Measurements from ENCODE around the gene SLC6A6. TPM values are rescaled to one million over a fixed set of nuclear protein-coding genes. Genes with fewer than 3 reads are reported as not detected.

Gene SLC6A6
- total and polyA plus RNA-seq, 2 experiments from 2014 or later = 30.7 to 58.9 TPM

DNA sequence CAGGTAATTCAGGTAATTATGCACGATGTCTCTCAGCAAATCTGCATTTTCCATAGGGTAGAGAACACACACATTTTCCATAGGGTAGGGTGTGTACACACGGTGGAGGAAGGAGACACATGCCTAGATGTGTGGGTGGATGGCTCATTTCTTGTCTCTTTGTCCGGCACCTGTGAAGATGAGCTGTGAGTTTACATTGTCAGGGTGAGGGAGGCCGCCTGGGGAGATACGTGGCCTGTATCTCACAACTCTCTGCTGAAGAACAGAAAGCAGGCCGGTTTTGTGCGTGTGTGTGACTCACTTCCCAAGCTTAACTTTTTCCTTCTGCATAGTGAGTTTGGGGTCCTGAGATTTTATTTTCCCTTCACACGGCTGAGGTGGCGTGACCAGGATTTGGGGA lies 60.3 kb downstream of the SLC6A6 start:
- Histone ChIP-seq H3K4me3 (no peak overlapping the region), H3K9me3 (ENCODE audit: low read depth) (no peaks in the 10 kb centered on the region), H3K36me3 (replicated peaks; ENCODE audit: insufficient read depth, low read depth) (no peaks in the 10 kb centered on the region), H3K79me2 (no peaks in the 10 kb centered on the region), H4K20me1 (ENCODE audit: insufficient read depth, poor library complexity, severe bottlenecking) (no peaks in the 10 kb centered on the region), H3K27ac (peak overlapping the region; percentile 44), H2AFZ (no peak overlapping the region), H3K9me2 (replicated peaks; ENCODE audit: insufficient read depth) (no peaks in the 10 kb centered on the region), H3K4me1 (ENCODE audit: insufficient read depth) (no peaks in the 10 kb centered on the region), H3K27me3 (no peaks in the 10 kb centered on the region), H3K4me2 (no peak overlapping the region)
- TF ChIP-seq, protein P1, sequence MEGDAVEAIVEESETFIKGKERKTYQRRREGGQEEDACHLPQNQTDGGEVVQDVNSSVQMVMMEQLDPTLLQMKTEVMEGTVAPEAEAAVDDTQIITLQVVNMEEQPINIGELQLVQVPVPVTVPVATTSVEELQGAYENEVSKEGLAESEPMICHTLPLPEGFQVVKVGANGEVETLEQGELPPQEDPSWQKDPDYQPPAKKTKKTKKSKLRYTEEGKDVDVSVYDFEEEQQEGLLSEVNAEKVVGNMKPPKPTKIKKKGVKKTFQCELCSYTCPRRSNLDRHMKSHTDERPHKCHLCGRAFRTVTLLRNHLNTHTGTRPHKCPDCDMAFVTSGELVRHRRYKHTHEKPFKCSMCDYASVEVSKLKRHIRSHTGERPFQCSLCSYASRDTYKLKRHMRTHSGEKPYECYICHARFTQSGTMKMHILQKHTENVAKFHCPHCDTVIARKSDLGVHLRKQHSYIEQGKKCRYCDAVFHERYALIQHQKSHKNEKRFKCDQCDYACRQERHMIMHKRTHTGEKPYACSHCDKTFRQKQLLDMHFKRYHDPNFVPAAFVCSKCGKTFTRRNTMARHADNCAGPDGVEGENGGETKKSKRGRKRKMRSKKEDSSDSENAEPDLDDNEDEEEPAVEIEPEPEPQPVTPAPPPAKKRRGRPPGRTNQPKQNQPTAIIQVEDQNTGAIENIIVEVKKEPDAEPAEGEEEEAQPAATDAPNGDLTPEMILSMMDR (IDR thresholded peaks at IDR 0.05; ENCODE audit: poor library complexity) = no peak
- TF ChIP-seq EZH2 (IDR thresholded peaks at IDR 0.05; ENCODE audit: borderline replicate concordance) (no peak), EZH2phosphoT487 (IDR thresholded peaks at IDR 0.05; ENCODE audit: low read depth, severe bottlenecking, unreplicated experiment) (no peak)
- WGBS (ENCODE audit: low lambda C conversion rate, missing lambda C conversion rate) = 67% methylated on average over 9 of the region's 9 CpGs
- peak; percentile 32 for DNase-seq (ENCODE audit: low spot score)

DNA sequence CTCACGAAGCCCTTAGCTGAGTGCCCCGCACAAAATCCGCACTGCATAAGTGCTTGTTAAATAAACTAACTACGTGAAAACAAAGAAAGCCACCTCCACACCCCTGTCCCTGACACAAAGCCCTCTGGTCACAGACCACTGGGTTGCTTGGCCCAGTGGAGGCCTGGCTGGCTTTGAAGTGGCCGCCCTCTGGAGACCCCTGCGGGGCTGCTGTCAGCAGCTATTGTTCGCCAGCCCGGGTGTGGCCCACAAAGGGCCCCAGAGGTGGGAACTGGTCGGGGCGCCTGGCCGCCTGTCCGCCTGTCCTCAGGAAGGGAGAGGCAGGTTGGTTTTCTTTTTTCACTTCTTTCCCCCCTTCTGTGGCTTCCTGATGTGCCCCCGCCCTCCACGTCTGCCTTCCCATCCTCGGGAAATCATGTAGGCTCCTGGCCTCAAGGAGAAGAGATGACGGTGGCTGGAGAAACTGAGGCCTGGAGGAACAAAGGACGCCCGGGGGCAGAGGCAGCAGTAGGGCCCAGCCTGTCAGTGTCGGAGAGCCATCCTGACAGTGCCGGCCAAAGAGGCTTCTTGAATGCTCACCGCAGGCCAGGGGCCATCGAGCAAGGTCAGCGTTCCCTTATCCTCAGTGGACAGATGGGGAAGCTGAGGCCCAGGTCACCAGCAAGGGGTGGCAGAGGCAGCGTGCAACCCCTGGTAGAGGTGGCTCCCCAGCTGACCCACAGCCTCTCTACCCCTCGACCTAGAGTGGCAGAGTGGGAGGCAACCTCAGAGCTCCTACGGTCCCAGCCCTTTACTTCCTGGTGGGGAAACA lies 61.1 kb downstream of the SLC6A6 start:
- H3K36me3 ChIP-seq (replicated peaks; ENCODE audit: insufficient read depth, low read depth) = no peaks in the 10 kb centered on the region
- no peak overlapping the region for H3K4me2 ChIP-seq
- H3K9me3 ChIP-seq (ENCODE audit: low read depth) = no peaks in the 10 kb centered on the region
- 74% methylated on average over 25 of the region's 26 CpGs for WGBS (ENCODE audit: low lambda C conversion rate, missing lambda C conversion rate)
- no peak overlapping the region for H3K4me3 ChIP-seq
- H3K9me2 ChIP-seq (replicated peaks; ENCODE audit: insufficient read depth) = no peaks in the 10 kb centered on the region
- no peaks in the 10 kb centered on the region for H3K4me1 ChIP-seq (ENCODE audit: insufficient read depth)
- no peak for TF ChIP-seq EZH2phosphoT487 (IDR thresholded peaks at IDR 0.05; ENCODE audit: low read depth, severe bottlenecking, unreplicated experiment)
- TF ChIP-seq EZH2 (IDR thresholded peaks at IDR 0.05; ENCODE audit: borderline replicate concordance) = no peak
- H3K27me3 ChIP-seq = no peaks in the 10 kb centered on the region
- H4K20me1 ChIP-seq (ENCODE audit: insufficient read depth, poor library complexity, severe bottlenecking) = no peaks in the 10 kb centered on the region
- peak overlapping the region; percentile 44 for H3K27ac ChIP-seq
- no peak for DNase-seq (ENCODE audit: low spot score)
- H2AFZ ChIP-seq = no peak overlapping the region
- no peaks in the 10 kb centered on the region for H3K79me2 ChIP-seq

DNA sequence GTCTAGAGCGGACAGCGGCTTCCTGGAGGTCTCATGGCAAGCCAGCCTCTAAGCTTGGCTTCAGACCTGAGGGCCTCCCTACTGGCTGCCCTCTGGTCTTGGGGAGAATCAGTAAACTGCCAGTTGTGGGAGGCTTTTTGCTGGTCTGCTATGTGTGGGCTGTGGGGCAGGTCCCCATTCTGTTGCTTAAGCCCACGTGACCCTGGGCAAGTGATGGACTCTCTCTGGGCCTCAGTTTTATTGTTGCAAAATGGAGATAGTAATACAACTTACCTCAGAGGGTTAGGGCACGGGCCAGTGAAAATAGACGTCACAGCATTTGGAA lies 61.7 kb downstream of the SLC6A6 start:
- H3K36me3 ChIP-seq (replicated peaks; ENCODE audit: insufficient read depth, low read depth) = no peaks in the 10 kb centered on the region
- H3K4me3 ChIP-seq = no peak overlapping the region
- no peaks in the 10 kb centered on the region for H3K9me2 ChIP-seq (replicated peaks; ENCODE audit: insufficient read depth)
- H3K79me2 ChIP-seq = no peaks in the 10 kb centered on the region
- H4K20me1 ChIP-seq (ENCODE audit: insufficient read depth, poor library complexity, severe bottlenecking) = no peaks in the 10 kb centered on the region
- WGBS (ENCODE audit: low lambda C conversion rate, missing lambda C conversion rate) = 81% methylated on average over 5 of the region's 5 CpGs
- H3K27ac ChIP-seq = no peak overlapping the region
- DNase-seq (ENCODE audit: low spot score) = no peak
- H3K27me3 ChIP-seq = no peaks in the 10 kb centered on the region
- H3K4me1 ChIP-seq (ENCODE audit: insufficient read depth) = no peaks in the 10 kb centered on the region
- no peak overlapping the region for H2AFZ ChIP-seq
- no peak overlapping the region for H3K4me2 ChIP-seq
- no peaks in the 10 kb centered on the region for H3K9me3 ChIP-seq (ENCODE audit: low read depth)
- TF ChIP-seq, protein P1 (IDR thresholded peaks at IDR 0.05; ENCODE audit: poor library complexity) = no peak
- no peak for TF ChIP-seq EZH2phosphoT487 (IDR thresholded peaks at IDR 0.05; ENCODE audit: low read depth, severe bottlenecking, unreplicated experiment)
- no peak for TF ChIP-seq EZH2 (IDR thresholded peaks at IDR 0.05; ENCODE audit: borderline replicate concordance)

DNA sequence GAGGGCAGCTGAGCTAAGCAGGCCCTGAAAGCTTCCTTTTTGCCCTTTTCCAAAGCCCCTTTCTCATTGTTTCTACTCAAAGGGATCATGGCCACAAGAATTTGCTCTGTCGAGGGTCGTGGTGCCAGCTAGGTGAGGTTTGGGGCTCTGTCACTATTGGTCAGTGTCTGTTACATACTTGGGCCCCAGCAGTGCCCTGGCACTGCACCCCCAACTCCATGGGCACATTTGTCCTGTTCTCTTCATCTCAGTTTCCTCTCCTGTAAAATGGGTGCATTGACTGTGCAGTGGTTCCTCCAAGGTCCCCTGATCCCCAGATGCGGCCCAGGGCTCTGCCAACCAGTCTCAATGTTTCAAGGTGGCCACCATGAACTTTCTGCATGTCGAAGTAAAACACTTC lies 62.1 kb downstream of the SLC6A6 start:
- Histone ChIP-seq H4K20me1 (ENCODE audit: insufficient read depth, poor library complexity, severe bottlenecking) (no peaks in the 10 kb centered on the region), H3K4me3 (no peak overlapping the region), H3K27ac (no peak overlapping the region), H3K9me2 (replicated peaks; ENCODE audit: insufficient read depth) (no peaks in the 10 kb centered on the region), H3K9me3 (ENCODE audit: low read depth) (no peaks in the 10 kb centered on the region), H3K4me2 (no peak overlapping the region), H3K79me2 (no peaks in the 10 kb centered on the region), H3K27me3 (no peaks in the 10 kb centered on the region), H3K4me1 (ENCODE audit: insufficient read depth) (no peaks in the 10 kb centered on the region), H2AFZ (no peak overlapping the region), H3K36me3 (replicated peaks; ENCODE audit: insufficient read depth, low read depth) (no peaks in the 10 kb centered on the region)
- no peak for TF ChIP-seq EZH2phosphoT487 (IDR thresholded peaks at IDR 0.05; ENCODE audit: low read depth, severe bottlenecking, unreplicated experiment)
- TF ChIP-seq, protein P1 (IDR thresholded peaks at IDR 0.05; ENCODE audit: poor library complexity) = no peak
- TF ChIP-seq EZH2 (IDR thresholded peaks at IDR 0.05; ENCODE audit: borderline replicate concordance) = no peak
- no peak for DNase-seq (ENCODE audit: low spot score)
- WGBS (ENCODE audit: low lambda C conversion rate, missing lambda C conversion rate) = 96% methylated on average over 4 of the region's 4 CpGs

Data from hepatocyte (in vitro differentiated cells).